Subcutaneous abdominal adipose tissue (tissue), 5 donors: ENCODE results near the gene LDLRAD3.

Source experiments
- H3K27ac ChIP-seq: one replicate; pipeline ENCODE4 v1.7.0; 2013; ENCODE audit warnings: low read depth, mild to moderate bottlenecking, inconsistent platforms, low read length, moderate library complexity
- H3K27me3 ChIP-seq, 5 donors: one replicate each; pipeline ENCODE4 v1.7.0; 2013; ENCODE audit warnings: low read length in 5 of 5, inconsistent platforms in 1 of 5; ENCODE audit not compliant: control insufficient read depth in 5 of 5, insufficient read depth in 4 of 5
- H3K36me3 ChIP-seq, 5 donors: one replicate each; pipeline ENCODE4 v1.7.0; 2013; ENCODE audit warnings: low read length in 5 of 5; ENCODE audit not compliant: control insufficient read depth in 5 of 5, insufficient read depth in 5 of 5
- H3K4me1 ChIP-seq, 5 donors: one replicate each; pipeline ENCODE4 v1.7.0; 2013; ENCODE audit warnings: low read length in 5 of 5, mild to moderate bottlenecking in 3 of 5, moderate library complexity in 1 of 5; ENCODE audit not compliant: control insufficient read depth in 5 of 5, insufficient read depth in 5 of 5
- H3K4me3 ChIP-seq, 5 donors: one replicate each; pipeline ENCODE4 v1.7.0; 2013; ENCODE audit warnings: low read length in 5 of 5, low read depth in 1 of 5
- H3K9ac ChIP-seq, 5 donors: one replicate each; pipeline ENCODE4 v1.7.0; 2013; ENCODE audit warnings: low read length in 5 of 5, mild to moderate bottlenecking in 4 of 5, moderate library complexity in 3 of 5
- H3K9me3 ChIP-seq, 5 donors: one replicate each; pipeline ENCODE4 v1.7.0; 2013; ENCODE audit warnings: low read length in 5 of 5; ENCODE audit not compliant: control insufficient read depth in 5 of 5
- donor health status: healthy.
- donor health status: healthy.
- donor health status: healthy.
- donor health status: healthy.
- donor health status: healthy.

LDLRAD3 gene

DNA sequence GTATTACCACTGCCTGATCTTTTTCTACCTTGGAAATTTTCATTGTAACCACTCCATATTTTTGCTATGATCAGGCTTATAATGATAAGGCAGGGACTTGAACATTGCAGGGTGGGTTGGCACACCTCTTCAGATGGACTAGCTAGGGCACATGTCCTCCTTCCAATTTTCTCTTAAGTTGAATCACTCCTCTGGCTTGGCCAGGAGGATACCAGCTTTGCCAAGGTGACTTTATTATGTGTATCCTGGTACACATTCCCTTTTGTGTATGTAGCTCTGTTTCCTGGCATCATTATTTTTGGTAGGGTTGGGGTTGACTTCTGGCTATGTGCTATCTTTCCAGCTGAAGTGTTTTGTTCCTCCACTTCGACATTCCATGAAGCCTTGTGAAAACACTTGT, 8.5 kb upstream of the LDLRAD3 start:
- Histone ChIP-seq H3K4me3 (no peak overlapping the region), H3K9ac (no peak overlapping the region), H3K27me3 (no peaks in the 10 kb centered on the region), H3K9me3 (peaks cover 0 to 5% (median 3%) of the 10 kb centered on the region in 5 donors), H3K36me3 (no peaks in the 10 kb centered on the region), H3K27ac (no peak overlapping the region), H3K4me1 (peaks cover 2 to 32% (median 20%) of the 10 kb centered on the region in 5 donors)

DNA sequence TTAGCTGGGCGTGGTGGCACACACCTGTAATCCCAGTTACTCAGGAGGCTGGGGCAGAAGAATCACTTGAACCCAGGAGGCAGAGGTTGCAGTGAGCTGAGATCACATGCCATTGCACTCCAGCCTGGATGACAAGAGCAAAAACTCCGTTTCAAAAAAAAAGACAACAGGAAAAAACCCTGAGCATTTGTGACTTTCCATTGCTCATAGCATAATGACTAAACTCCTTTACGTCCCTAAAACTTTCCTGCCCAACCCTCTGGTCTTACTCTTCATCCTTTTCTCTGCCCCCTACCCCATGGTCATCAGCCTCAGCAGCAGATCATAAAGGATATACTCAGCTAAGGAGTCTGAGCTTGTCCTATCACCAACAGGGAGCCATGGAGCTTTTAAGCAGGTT, 6.8 kb upstream of the LDLRAD3 start:
- no peak overlapping the region for H3K27ac ChIP-seq
- H3K4me1 ChIP-seq, result peaks cover 2 to 32% (median 20%) of the 10 kb centered on the region in 5 donors
- no peak overlapping the region for H3K4me3 ChIP-seq
- H3K36me3 ChIP-seq, result no peaks in the 10 kb centered on the region
- H3K9ac ChIP-seq, result no peak overlapping the region
- peaks cover 0 to 3% (median under 1%) of the 10 kb centered on the region in 5 donors for H3K9me3 ChIP-seq
- no peaks in the 10 kb centered on the region for H3K27me3 ChIP-seq

DNA sequence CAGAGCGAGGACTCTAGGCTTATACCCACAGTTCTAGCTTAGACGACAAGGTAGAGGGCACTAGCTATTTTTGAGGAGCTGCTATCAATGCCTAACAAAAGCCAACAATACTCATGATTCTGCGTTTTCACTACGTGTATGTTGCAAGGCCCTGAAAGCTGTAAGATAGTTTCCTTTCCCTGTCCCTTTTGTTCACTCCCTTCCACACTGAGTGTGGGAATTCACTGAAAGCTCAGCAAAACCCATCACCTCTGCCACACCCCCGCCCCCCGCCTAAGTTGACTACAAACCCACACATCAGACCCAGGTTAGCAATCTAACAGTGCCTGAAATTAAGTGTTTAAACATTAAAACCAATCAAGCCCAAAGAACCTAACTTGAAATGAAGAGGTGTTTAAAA, 6.2 kb upstream of the LDLRAD3 start:
- Histone ChIP-seq H3K27ac (no peak overlapping the region), H3K4me3 (no peak overlapping the region), H3K9me3 (no peaks in the 10 kb centered on the region), H3K36me3 (no peaks in the 10 kb centered on the region), H3K27me3 (no peaks in the 10 kb centered on the region), H3K9ac (no peak overlapping the region), H3K4me1 (peaks cover 2 to 31% (median 20%) of the 10 kb centered on the region in 5 donors)

DNA sequence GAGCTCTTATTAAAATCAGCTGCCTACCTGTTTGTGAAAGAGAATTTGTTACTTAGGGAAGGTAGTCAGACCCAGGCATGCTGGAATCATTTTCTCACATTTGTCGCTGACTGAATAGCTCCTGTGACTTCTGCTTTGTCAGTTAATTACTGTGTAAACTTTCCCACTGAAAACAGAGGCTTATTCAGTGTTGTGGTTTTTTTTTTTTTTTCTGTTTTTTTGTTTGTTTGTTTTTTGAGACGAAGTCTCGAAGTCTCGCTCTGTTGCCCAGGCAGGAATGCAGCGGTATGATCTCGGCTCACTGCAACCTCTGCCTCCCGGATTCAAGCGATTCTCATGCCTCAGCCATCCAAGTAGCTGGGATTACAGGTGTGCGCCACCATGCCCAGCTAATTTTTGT, 5.6 kb upstream of the LDLRAD3 start:
- H3K4me3 ChIP-seq, result no peak overlapping the region
- H3K36me3 ChIP-seq, result no peaks in the 10 kb centered on the region
- no peak overlapping the region for H3K9ac ChIP-seq
- no peaks in the 10 kb centered on the region for H3K27me3 ChIP-seq
- H3K27ac ChIP-seq, result no peak overlapping the region
- peaks cover 2 to 30% (median 18%) of the 10 kb centered on the region in 5 donors for H3K4me1 ChIP-seq
- H3K9me3 ChIP-seq, result no peaks in the 10 kb centered on the region

DNA sequence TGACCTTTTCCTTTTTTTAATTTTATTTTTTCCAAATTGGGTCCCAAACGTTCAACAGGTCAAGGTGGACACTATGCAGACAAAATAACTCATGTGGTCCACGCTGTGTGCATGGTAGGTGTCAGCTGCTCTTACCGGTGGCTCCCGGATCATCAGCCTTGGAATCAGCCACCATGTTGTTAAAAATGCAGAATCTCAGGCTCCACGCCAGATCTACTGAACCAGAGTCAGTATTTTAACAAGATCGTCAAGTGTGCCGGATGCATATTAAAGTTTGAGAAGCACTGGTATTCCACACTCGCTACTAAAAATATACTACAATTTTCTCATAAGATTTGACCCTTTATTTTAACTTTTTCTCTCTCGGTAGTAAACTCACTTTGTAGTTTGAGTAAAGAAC, 553 bp upstream of the LDLRAD3 start:
- H3K4me3 ChIP-seq, result peak overlapping the region; percentile 45 to 75 (median 70)
- peak overlapping the region; percentile 63 to 90 (median 78) for H3K9ac ChIP-seq

DNA sequence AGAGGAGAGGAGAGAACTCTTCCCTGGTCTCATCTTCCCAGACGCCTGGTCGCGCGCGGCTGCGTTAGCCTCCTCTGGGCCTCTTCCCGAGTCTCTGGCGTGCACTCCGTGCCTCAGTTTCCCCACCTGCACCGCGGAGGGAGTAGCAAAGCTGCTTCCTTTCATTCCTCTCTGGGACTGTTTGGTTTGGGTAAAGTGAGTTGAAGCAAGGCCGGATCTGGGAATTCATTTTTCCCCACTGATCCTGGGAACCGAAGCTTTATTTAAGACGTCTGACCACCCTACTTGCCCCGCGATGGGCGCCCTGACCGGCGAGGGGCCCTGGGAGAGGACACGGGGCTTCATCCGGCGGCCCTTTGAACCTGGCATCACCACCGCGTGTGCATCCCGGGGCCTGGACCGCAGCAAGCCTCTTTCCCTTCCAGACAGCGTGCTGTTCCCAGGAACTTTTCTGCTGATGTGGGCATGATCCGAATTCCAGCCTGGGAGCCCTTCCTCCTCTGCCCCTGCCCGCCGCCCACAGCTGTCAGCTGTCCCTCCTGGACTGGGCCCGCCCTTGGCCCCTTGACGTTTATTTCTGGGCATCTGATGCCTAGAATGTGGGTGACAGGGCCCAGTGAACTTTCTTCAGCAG, 758 bp downstream of the LDLRAD3 start:
- Histone ChIP-seq H3K9ac (peak overlapping the region; percentile 77 to 87 (median 83)), H3K27me3 (no peaks in the 10 kb centered on the region), H3K27ac (peak overlapping the region; percentile 82), H3K4me1 (peaks cover 2 to 35% (median 27%) of the 10 kb centered on the region in 5 donors), H3K9me3 (no peaks in the 10 kb centered on the region), H3K4me3 (peak overlapping the region; percentile 72 to 81 (median 81)), H3K36me3 (no peaks in the 10 kb centered on the region)

More for the DNA sequence above, 553 bp upstream of the LDLRAD3 start:
- Histone ChIP-seq H3K36me3 (no peaks in the 10 kb centered on the region), H3K27ac (peak overlapping the region; percentile 82), H3K4me1 (peaks cover 2 to 35% (median 27%) of the 10 kb centered on the region in 5 donors), H3K9me3 (no peaks in the 10 kb centered on the region), H3K27me3 (no peaks in the 10 kb centered on the region)

DNA sequence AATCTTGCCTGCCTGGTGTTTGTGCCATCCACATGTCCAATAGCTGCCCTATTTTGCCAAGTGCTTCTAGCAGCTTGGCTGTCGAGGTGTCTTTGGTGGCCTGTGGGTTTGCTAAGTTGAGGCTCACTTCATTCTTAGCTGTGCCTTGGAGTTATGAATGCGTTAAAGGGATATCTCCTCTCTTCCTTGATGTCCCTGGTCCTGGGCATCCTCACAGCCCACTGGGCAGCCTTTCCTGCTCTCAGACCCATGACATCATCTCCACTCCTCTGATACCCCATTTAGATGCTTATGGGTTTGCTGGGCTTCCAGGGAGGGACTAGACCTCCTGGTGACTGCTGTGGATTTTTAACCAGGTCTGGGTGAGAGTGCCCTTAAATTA, 1.3 kb downstream of the LDLRAD3 start:
- H3K4me1 ChIP-seq, result peaks cover 2 to 35% (median 27%) of the 10 kb centered on the region in 5 donors
- peak overlapping the region in 2 of 5 donors; percentile 11 to 87 for H3K9ac ChIP-seq
- H3K27ac ChIP-seq, result peak overlapping the region; percentile 82

DNA sequence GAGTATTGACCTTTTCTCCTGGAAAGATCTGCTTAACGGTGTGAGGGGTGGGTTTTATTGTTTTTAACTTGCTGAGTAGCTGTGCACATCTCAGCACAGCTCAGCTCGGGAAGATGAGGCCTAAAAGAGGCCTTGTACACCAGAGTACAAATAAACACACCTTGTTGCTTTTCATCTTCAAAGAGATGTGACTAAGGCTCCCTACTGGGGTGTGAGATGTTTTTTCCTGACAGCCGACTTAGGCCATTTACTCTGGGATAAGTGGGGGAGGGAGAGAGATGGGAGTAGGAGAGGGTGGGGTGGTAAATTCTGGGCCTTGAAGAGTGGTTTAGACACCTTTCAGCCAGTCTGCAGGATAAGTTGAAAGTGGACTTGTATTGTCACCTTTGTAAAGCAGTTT, 2.9 kb downstream of the LDLRAD3 start:
- Histone ChIP-seq H3K9me3 (no peaks in the 10 kb centered on the region), H3K36me3 (no peaks in the 10 kb centered on the region), H3K27me3 (no peaks in the 10 kb centered on the region), H3K4me3 (no peak overlapping the region), H3K9ac (peak overlapping the region in 1 of 5 donors; percentile 31), H3K27ac (no peak overlapping the region), H3K4me1 (peaks cover 2 to 35% (median 27%) of the 10 kb centered on the region in 5 donors)

More for the DNA sequence above, 1.3 kb downstream of the LDLRAD3 start:
- Histone ChIP-seq H3K9me3 (no peaks in the 10 kb centered on the region), H3K36me3 (no peaks in the 10 kb centered on the region), H3K27me3 (no peaks in the 10 kb centered on the region), H3K4me3 (peak overlapping the region; percentile 6 to 81 (median 78))

DNA sequence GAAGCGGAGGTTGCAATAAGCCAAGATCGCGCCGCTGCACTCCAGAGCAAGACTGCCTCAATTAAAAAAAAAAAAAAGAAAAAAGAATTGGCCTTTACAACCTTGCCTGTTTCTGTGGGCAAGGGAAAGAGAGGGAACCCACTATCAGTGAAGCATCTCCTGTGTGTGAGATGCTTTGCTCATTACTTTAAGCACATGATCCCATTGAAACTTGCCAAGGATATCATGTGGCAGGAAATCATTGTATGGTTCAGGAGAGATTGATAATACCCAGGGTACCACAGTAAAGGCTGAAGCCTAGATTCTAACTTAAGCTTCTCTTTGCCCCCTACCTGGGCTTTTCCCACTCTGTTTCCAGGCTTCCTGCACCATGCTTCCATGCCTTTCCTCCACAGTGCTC, 3.6 kb downstream of the LDLRAD3 start:
- Histone ChIP-seq H3K9me3 (no peaks in the 10 kb centered on the region), H3K36me3 (no peaks in the 10 kb centered on the region), H3K4me3 (no peak overlapping the region), H3K27ac (no peak overlapping the region), H3K4me1 (peaks cover 2 to 35% (median 27%) of the 10 kb centered on the region in 5 donors), H3K27me3 (no peaks in the 10 kb centered on the region), H3K9ac (no peak overlapping the region)

DNA sequence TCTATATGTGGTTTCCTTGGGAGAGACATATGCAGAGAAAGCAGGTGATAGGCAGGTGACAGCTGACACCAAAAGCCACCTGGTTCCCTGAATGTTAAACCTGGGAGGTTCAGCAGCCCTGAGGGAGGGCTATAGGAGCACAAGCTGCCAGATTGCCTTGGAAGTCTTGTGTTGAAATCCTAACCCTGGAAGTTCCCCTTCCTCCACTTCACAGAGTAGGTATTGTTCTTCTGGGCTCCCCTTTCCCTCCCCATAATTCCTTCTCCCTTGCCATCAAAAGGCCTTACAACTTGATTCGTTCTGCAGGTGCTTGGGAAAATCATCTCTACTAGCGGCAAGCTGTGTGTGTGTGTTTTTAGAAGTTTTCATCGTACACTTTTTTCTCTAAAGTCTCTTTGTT, 5.4 kb downstream of the LDLRAD3 start:
- Histone ChIP-seq H3K4me1 (peaks cover 2 to 33% (median 27%) of the 10 kb centered on the region in 5 donors), H3K9me3 (no peaks in the 10 kb centered on the region), H3K36me3 (no peaks in the 10 kb centered on the region), H3K9ac (no peak overlapping the region), H3K4me3 (no peak overlapping the region), H3K27ac (no peak overlapping the region), H3K27me3 (no peaks in the 10 kb centered on the region)
